Adrenal gland (tissue), 12 donors: Measurements from ENCODE around the gene TPPP3. TPM values are rescaled to one million over a fixed set of nuclear protein-coding genes. Genes with fewer than 3 reads are reported as not detected.

ENCODE experiments used
- DNase-seq, 7 donors: peaks; one replicate each; pipeline ENCODE4 v3.0.0-alpha.2; 2019 to 2020
- H3K27ac ChIP-seq, 5 donors: fragments of 200-600 bp; sonication (generic) in 4 of 5; 1 replicate in 3 of 5; 2 replicates in 2 of 5; pipeline versions ENCODE4 v1.5.1 to v1.8.0; 2016 to 2020; ENCODE audit warnings: mild to moderate bottlenecking in 1 of 5
- H3K27me3 ChIP-seq: fragments of 200-600 bp; 2 replicates; pipeline ENCODE4 v1.8.0; 2021
- H3K36me3 ChIP-seq, 2 donors: fragments of 200-600 bp; replicated peaks in 1 of 2; 1 replicate in 1 of 2; 2 replicates in 1 of 2; pipeline versions ENCODE4 v1.5.1 to v1.8.0; 2018 to 2022
- H3K4me1 ChIP-seq, 2 donors: fragments of 200-600 bp; replicated peaks in 1 of 2; 1 replicate in 1 of 2; 2 replicates in 1 of 2; pipeline versions ENCODE4 v1.5.1 to v1.8.0; 2018 to 2021
- H3K4me3 ChIP-seq, 4 donors: fragments of 200-600 bp; sonication (generic) in 3 of 4; one replicate each; pipeline ENCODE4 v1.5.1; 2016 to 2018
- H3K9me3 ChIP-seq, 3 donors: fragments of 200-600 bp; sonication (generic) in 1 of 3; replicated peaks in 1 of 3; 1 replicate in 2 of 3; 2 replicates in 1 of 3; pipeline versions ENCODE4 v1.5.1 to v1.8.0; 2016 to 2021
- POLR2A ChIP-seq, 2 donors: fragments of 450-650 bp; IDR thresholded peaks; one replicate each; pipeline ENCODE4 v1.6.1; 2017; ENCODE audit warnings: antibody characterized with exemption in 2 of 2, mild to moderate bottlenecking in 2 of 2, moderate library complexity in 1 of 2
- WGBS, 4 donors: extraction: QIAGEN DNeasy Blood & Tissue Kit in 2 of 4; methylation state at CpG; one replicate each; pipeline versions ENCODE4 v1.1.5 to v1.1.7; 2013 to 2017; 5-methylcytosine and 5-hydroxymethylcytosine counted together
- intact Hi-C, 2 donors: fragments of 100-400 bp; cut with DNase I; formaldehyde crosslinking; loops; one replicate each; pipeline versions ENCODE4 v1.14.1 to v1.15.0; 2022 to 2023
- polyA plus RNA-seq, 3 donors: library from polyadenylated mRNA; stranded (reverse); fragments of 200-250 nt in 2 of 3; fragments of 350-450 nt in 1 of 3; fragmentation: Illumina TruSeq in 1 of 3; extraction: RNeasy Lipid Tissue Mini Kit (QIAGEN cat#74804) in 1 of 3; gene quantifications; one replicate each; pipeline ENCODE4 v1.2.3, GENCODE V29; 2013 to 2014
- total RNA-seq, 9 donors: library from RNA; depleted of rRNA in 4 of 9; stranded (reverse); fragments of >200 nt in 4 of 9; fragments of 120-200 nt in 1 of 9; fragmentation: NEBNext Ultra II Directional in 1 of 9; extraction: Animal tissue kit (Norgen Biotek cat#: 25700) in 1 of 9; gene quantifications; one replicate each; pipeline versions ENCODE4 v1.1.0 to v1.2.4, GENCODE V29; 2013 to 2023
- TF ChIP-seq, protein P1 (sequence below), 6 experiments: fragments of 450-650 bp in 4 of 6; fragments of 200-600 bp in 2 of 6; sonication (generic) in 1 of 6; IDR thresholded peaks; 1 replicate in 5 of 6; 2 replicates in 1 of 6; pipeline versions ENCODE4 v1.5.1 to v1.8.0; 2016 to 2021; ENCODE audit warnings: antibody characterized with exemption in 6 of 6, mild to moderate bottlenecking in 2 of 6, moderate library complexity in 1 of 6
- donor health status: healthy with polysubstance abuse.
- donor health status: Bipolar disorder and iron deficiency.
- donor health status: DM: yes; HTN: yes; CAD: no.
- donor health status: DM: no; HTN: no; CAD: no.
- donor health status: DM: no; HTN: no; CAD: no.
- donor health status: DM: yes; HTN: yes; CAD: no.

Gene TPPP3
- total and polyA plus RNA-seq, 12 donors = 1.1 to 22.7 (median 7.5) TPM; not detected in 1

- Histone ChIP-seq H3K4me3 (no peak overlapping the region), H3K4me1 (peaks cover 14 to 31% of the 10 kb centered on the region in 2 donors), H3K27me3 (peaks cover 8% of the 10 kb centered on the region), H3K36me3 (no peaks in the 10 kb centered on the region), H3K27ac (no peak overlapping the region), H3K9me3 (no peaks in the 10 kb centered on the region)
- intact Hi-C loops = no loop called here
- DNase-seq = peak in 1 of 7 donors; percentile 66
- WGBS, 4 donors = 71 to 83% (median 78%) methylated on average over 7 to 15 of the region's 15 CpGs
- TF ChIP-seq, protein P1, sequence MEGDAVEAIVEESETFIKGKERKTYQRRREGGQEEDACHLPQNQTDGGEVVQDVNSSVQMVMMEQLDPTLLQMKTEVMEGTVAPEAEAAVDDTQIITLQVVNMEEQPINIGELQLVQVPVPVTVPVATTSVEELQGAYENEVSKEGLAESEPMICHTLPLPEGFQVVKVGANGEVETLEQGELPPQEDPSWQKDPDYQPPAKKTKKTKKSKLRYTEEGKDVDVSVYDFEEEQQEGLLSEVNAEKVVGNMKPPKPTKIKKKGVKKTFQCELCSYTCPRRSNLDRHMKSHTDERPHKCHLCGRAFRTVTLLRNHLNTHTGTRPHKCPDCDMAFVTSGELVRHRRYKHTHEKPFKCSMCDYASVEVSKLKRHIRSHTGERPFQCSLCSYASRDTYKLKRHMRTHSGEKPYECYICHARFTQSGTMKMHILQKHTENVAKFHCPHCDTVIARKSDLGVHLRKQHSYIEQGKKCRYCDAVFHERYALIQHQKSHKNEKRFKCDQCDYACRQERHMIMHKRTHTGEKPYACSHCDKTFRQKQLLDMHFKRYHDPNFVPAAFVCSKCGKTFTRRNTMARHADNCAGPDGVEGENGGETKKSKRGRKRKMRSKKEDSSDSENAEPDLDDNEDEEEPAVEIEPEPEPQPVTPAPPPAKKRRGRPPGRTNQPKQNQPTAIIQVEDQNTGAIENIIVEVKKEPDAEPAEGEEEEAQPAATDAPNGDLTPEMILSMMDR (IDR thresholded peaks at IDR 0.05) = no peak
- no peak for TF ChIP-seq POLR2A (IDR thresholded peaks at IDR 0.05)
These were observed 1.6 kb downstream of the TPPP3 start for GRCh38 chr16:67391424-67392300.

DNA sequence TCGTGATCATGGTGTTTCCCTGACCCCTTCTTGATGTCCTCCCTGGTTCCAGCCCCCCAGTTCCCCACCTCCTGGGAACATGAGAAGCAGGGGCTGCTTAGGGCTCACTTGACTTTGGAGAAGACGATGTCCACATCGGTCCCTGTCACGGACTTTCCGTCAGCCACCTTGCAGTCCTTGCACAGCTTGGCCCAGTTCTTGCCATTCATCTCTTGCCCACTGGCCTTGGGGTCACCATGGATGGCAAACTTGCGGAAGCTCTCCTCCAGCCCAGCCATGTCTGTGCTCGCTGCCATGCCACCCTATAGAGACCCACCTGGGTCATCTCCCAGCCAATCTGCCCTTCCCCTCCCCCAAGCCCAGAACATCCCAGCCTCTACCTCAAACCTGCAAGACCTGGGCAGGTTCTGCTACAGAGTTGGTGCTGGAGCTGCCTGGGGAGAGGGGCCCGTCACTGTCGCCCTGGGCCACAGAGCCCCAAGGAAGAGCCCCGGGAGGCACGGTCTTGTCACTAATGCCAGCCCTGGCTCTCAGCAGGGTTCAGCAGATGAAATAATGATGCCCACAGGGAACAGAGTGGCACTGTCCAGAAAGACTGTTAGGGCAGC is 2.4 kb downstream of the TPPP3 start:
- DNase-seq = peak in 1 of 7 donors; percentile 51
- H3K4me1 ChIP-seq = peaks cover 14 to 24% of the 10 kb centered on the region in 2 donors
- WGBS, 4 donors = 85 to 93% (median 87%) methylated on average over 6 to 11 of the region's 11 CpGs
- no peaks in the 10 kb centered on the region for H3K9me3 ChIP-seq
- H3K27me3 ChIP-seq = peaks cover 8% of the 10 kb centered on the region
- no peaks in the 10 kb centered on the region for H3K36me3 ChIP-seq
- H3K27ac ChIP-seq = no peak overlapping the region
- intact Hi-C loops = no loop called here
- TF ChIP-seq, protein P1 (IDR thresholded peaks at IDR 0.05) = no peak
- no peak for TF ChIP-seq POLR2A (IDR thresholded peaks at IDR 0.05)
- no peak overlapping the region for H3K4me3 ChIP-seq

GRCh38 chr16:67389911-67390815 is 3.1 kb downstream of the TPPP3 start:
- Histone ChIP-seq H3K27me3 (peaks cover 8% of the 10 kb centered on the region), H3K36me3 (no peaks in the 10 kb centered on the region), H3K4me1 (peaks cover 14 to 21% of the 10 kb centered on the region in 2 donors), H3K9me3 (no peaks in the 10 kb centered on the region), H3K4me3 (no peak overlapping the region), H3K27ac (no peak overlapping the region)
- DNase-seq = peak in 6 of 7 donors; percentile 34 to 66 (median 50)
- intact Hi-C loops = no loop called here
- 78 to 87% (median 82%) methylated on average over 24 to 27 of the region's 27 CpGs for WGBS, 4 donors
- TF ChIP-seq, protein P1 (IDR thresholded peaks at IDR 0.05) = no peak
- no peak for TF ChIP-seq POLR2A (IDR thresholded peaks at IDR 0.05)
